Naive thymus-derived CD4-positive, alpha-beta T cell (primary cell): ENCODE data around the gene RBFOX2. TPM values are rescaled to one million over a fixed set of nuclear protein-coding genes. Genes with fewer than 3 reads are reported as not detected.

Experiments
- ATAC-seq: fragments of 150-1000 bp; cut with Tn5 transposase; 2 replicates; pipeline ENCODE4 v1.10.0; 2021; ENCODE audit warnings: mild to moderate bottlenecking, moderate library complexity
- CTCF ChIA-PET: fragments of 350-600 bp; sonication (Branson Sonifier 250); formaldehyde crosslinking; loops from one replicate; lab custom pipeline; 2021; ENCODE audit warnings: antibody characterized with exemption; lab: Charles Lee
- POLR2A ChIA-PET: fragments of 350-600 bp; sonication (Branson Sonifier 250); formaldehyde crosslinking; loops from one replicate; lab custom pipeline; 2021; ENCODE audit warnings: antibody characterized with exemption, inconsistent platforms; lab: Charles Lee
- DNase-seq, 9 donors: peaks; one replicate each; pipeline versions ENCODE4 v3.0.0 to v3.0.0-alpha.2; 2020 to 2022; ENCODE audit warnings: mixed read lengths in 1 of 9
- H3K27ac ChIP-seq: one replicate; pipeline ENCODE4 v1.7.0; 2013; ENCODE audit warnings: mild to moderate bottlenecking, low read depth, low read length, moderate library complexity
- H3K27me3 ChIP-seq, 2 donors: one replicate each; pipeline ENCODE4 v1.7.0; 2013; ENCODE audit warnings: low read length in 2 of 2, mild to moderate bottlenecking in 2 of 2, moderate library complexity in 2 of 2; ENCODE audit not compliant: control insufficient read depth in 2 of 2, insufficient read depth in 2 of 2
- H3K36me3 ChIP-seq, 3 experiments: 1 replicate in 2 of 3; 2 replicates in 1 of 3; pipeline ENCODE4 v1.7.0; 2013; ENCODE audit warnings: low read length in 3 of 3, mild to moderate bottlenecking in 3 of 3, moderate library complexity in 1 of 3; ENCODE audit not compliant: insufficient read depth in 3 of 3, control insufficient read depth in 2 of 3
- H3K4me1 ChIP-seq, 2 donors: one replicate each; pipeline ENCODE4 v1.7.0; 2013; ENCODE audit warnings: low read length in 2 of 2, mild to moderate bottlenecking in 2 of 2, moderate library complexity in 1 of 2; ENCODE audit not compliant: control insufficient read depth in 2 of 2, insufficient read depth in 2 of 2
- H3K4me3 ChIP-seq: 2 replicates; pipeline ENCODE4 v1.7.0; 2013; ENCODE audit warnings: mild to moderate bottlenecking, low read length
- H3K9me3 ChIP-seq, 3 experiments: 1 replicate in 2 of 3; 2 replicates in 1 of 3; pipeline ENCODE4 v1.7.0; 2013; ENCODE audit warnings: low read length in 3 of 3; ENCODE audit not compliant: control insufficient read depth in 2 of 3
- H3K27ac Mint-ChIP-seq, 9 donors: one replicate each; pipeline ENCODE4 v1.8.0; 2020 to 2022; ENCODE audit warnings: mixed read lengths in 9 of 9, mild to moderate bottlenecking in 8 of 9, moderate library complexity in 5 of 9, inconsistent platforms in 2 of 9
- H3K27me3 Mint-ChIP-seq, 5 donors: one replicate each; pipeline ENCODE4 v1.8.0; 2021 to 2022; ENCODE audit warnings: mixed read lengths in 5 of 5, mild to moderate bottlenecking in 1 of 5
- H3K36me3 Mint-ChIP-seq, 5 donors: one replicate each; pipeline ENCODE4 v1.8.0; 2020 to 2022; ENCODE audit warnings: mixed read lengths in 5 of 5, mild to moderate bottlenecking in 3 of 5, inconsistent platforms in 1 of 5
- H3K4me1 Mint-ChIP-seq, 7 donors: one replicate each; pipeline ENCODE4 v1.8.0; 2020 to 2022; ENCODE audit warnings: mixed read lengths in 7 of 7, mild to moderate bottlenecking in 3 of 7, inconsistent platforms in 1 of 7
- H3K4me3 Mint-ChIP-seq, 10 donors: one replicate each; pipeline ENCODE4 v1.8.0; 2020 to 2022; ENCODE audit warnings: mild to moderate bottlenecking in 10 of 10, mixed read lengths in 10 of 10, moderate library complexity in 6 of 10, inconsistent platforms in 2 of 10
- H3K9me3 Mint-ChIP-seq, 11 donors: one replicate each; pipeline ENCODE4 v1.8.0; 2020 to 2022; ENCODE audit warnings: mixed read lengths in 11 of 11, mild to moderate bottlenecking in 4 of 11, inconsistent platforms in 1 of 11, moderate library complexity in 1 of 11
- intact Hi-C, 2 donors: fragments of 100-400 bp; cut with micrococcal nuclease; formaldehyde crosslinking; loops; one replicate each; pipeline ENCODE4 v1.15.1; 2023
- polyA plus RNA-seq, 2 donors: library from polyadenylated mRNA; unstranded; fragments of 300-500 nt; fragmentation: Illumina TruSeq; gene quantifications; one replicate each; pipeline ENCODE4 v1.2.3, GENCODE V29; 2021
- total RNA-seq, 6 experiments: library from RNA in 5 of 6; stranded (reverse) in 5 of 6; gene quantifications; 1 replicate in 5 of 6; 2 replicates in 1 of 6; pipeline ENCODE4 v1.2.3 and lab custom pipeline; 2021 to 2026

The RBFOX2 gene
- total and polyA plus RNA-seq, 7 experiments from 2014 or later: 0.39 to 1.7 (median 1.1) TPM

DNA sequence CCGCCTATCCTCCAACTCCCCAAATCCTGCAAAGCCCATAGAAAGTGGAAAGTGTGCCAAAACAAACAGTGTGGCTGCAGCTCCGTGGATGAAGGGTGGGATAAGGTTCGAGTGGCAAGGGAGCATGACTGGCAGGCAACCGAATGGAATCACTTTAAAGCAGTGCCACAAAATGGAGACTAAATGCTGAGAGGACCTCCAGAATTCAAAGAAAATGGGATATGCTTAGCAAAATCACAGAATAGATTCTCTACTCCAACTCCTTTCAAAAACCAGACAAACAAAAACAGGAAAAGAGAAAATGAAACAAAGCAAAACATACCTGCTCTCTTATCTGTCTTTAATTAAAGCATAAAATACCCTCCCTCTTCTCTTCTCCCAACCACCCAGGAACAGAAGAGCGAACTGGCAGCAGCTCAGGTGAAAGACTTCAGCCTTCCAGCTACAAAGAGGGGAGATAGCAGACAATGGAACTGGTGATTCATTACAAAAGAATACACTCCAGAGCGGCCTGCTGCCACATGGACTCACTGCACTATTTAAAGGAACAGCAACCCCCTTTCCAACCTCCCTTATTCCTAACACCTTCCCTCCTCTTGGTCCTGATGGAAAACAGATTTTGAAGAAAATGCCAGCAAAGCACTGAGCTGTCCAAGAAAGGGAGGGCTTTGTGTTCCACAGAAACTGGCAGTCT lies 192.5 kb downstream of the RBFOX2 start:
- H3K9me3 Mint-ChIP-seq: no peaks in the 10 kb centered on the region
- no peak overlapping the region for H3K27ac Mint-ChIP-seq
- intact Hi-C loops: no loop called here
- Histone ChIP-seq H3K9me3 (no peaks in the 10 kb centered on the region), H3K27ac (no peak overlapping the region), H3K36me3 (no peaks in the 10 kb centered on the region), H3K4me3 (no peak overlapping the region), H3K27me3 (no peaks in the 10 kb centered on the region), H3K4me1 (peaks cover 0 to 4% of the 10 kb centered on the region in 2 donors)
- peaks cover 0 to 8% (median 7%) of the 10 kb centered on the region in 7 donors for H3K4me1 Mint-ChIP-seq
- ChIA-PET POLR2A (no interaction called here), CTCF (no interaction called here)
- peaks cover 7 to 39% (median 31%) of the 10 kb centered on the region in 5 donors for H3K27me3 Mint-ChIP-seq
- no peaks in the 10 kb centered on the region for H3K36me3 Mint-ChIP-seq
- DNase-seq (no peak), ATAC-seq (no peak)
- no peak overlapping the region for H3K4me3 Mint-ChIP-seq

DNA sequence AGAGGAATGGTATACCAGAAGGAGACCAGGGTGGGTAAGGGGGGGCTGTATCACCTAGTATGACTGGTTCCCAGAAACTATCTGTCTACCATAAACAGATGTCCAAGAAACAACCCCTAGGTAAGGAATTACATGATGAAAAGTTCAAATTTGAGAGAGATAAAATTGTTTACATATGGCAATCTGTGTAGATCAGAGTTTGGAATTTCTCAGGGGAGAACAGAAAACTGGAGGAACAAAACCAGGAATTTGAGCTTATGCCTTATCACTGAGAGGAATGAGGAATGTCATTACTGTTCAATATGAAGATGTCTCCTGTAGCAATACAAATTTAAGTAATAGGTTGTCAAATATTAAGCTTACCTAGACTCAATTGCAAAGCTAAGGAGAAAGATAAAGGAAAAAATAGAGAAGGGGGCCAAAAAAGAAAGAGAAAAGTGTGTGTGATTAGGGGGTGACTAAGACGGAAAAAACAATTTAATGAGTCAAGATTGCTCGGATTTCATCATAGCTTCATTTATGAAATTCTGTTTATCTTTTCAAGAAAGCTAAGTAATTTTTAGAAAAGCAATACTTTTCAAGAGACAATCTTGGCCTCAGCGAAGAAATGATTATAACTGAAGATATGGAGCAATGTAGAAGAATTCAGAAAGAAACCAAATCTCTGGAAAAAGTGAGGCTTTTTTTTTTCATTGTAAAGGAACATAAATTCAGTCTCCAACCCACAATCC lies 193.2 kb downstream of the RBFOX2 start:
- DNase-seq (no peak), ATAC-seq (no peak)
- H3K9me3 Mint-ChIP-seq: no peaks in the 10 kb centered on the region
- ChIA-PET POLR2A (no interaction called here), CTCF (no interaction called here)
- no peak overlapping the region for H3K27ac ChIP-seq
- H3K4me3 Mint-ChIP-seq: no peak overlapping the region
- H3K4me1 Mint-ChIP-seq: peaks cover 0 to 8% (median 7%) of the 10 kb centered on the region in 7 donors
- intact Hi-C loops: no loop called here
- H3K4me3 ChIP-seq: no peak overlapping the region
- H3K36me3 ChIP-seq: no peaks in the 10 kb centered on the region
- H3K9me3 ChIP-seq: no peaks in the 10 kb centered on the region
- H3K27ac Mint-ChIP-seq: no peak overlapping the region
- peaks cover 0 to 4% of the 10 kb centered on the region in 2 donors for H3K4me1 ChIP-seq
- no peaks in the 10 kb centered on the region for H3K36me3 Mint-ChIP-seq
- peaks cover 7 to 38% (median 31%) of the 10 kb centered on the region in 5 donors for H3K27me3 Mint-ChIP-seq
- H3K27me3 ChIP-seq: no peaks in the 10 kb centered on the region

DNA sequence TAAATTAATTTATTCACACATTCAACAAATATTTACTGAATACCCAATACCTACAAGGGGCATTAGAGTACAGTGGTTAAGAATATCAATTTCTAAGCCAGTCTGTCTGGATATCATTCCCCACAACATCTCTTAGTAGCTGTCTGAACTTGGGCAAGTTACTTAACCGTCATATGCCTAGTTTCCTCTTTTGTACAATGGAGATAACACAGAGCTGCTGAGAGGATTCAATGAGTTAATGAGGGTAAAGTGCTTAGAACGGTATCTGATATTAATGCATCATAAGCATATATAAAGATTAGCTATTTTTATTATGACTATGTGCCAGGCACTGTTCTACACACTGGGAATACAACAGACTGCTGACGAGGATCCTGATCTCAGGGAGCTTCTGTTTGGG lies 194.6 kb downstream of the RBFOX2 start:
- Mint-ChIP-seq H3K4me3 (no peak overlapping the region), H3K27me3 (peaks cover 4 to 24% (median 18%) of the 10 kb centered on the region in 5 donors), H3K9me3 (no peaks in the 10 kb centered on the region), H3K36me3 (no peaks in the 10 kb centered on the region), H3K27ac (no peak overlapping the region), H3K4me1 (peaks cover 0 to 5% (median 0%) of the 10 kb centered on the region in 7 donors)
- intact Hi-C loops: no loop called here
- CTCF ChIA-PET: interaction anchor here (0.6 kb wide), 1 partner anchor 236 kb away, joined by 3 read pairs; no protein-coding TSS in a partner anchor
- no peak for DNase-seq
- ATAC-seq: no peak
- Histone ChIP-seq H3K36me3 (no peaks in the 10 kb centered on the region), H3K4me1 (no peaks in the 10 kb centered on the region), H3K27ac (no peak overlapping the region), H3K27me3 (no peaks in the 10 kb centered on the region), H3K4me3 (no peak overlapping the region), H3K9me3 (no peaks in the 10 kb centered on the region)
- POLR2A ChIA-PET: no interaction called here

DNA sequence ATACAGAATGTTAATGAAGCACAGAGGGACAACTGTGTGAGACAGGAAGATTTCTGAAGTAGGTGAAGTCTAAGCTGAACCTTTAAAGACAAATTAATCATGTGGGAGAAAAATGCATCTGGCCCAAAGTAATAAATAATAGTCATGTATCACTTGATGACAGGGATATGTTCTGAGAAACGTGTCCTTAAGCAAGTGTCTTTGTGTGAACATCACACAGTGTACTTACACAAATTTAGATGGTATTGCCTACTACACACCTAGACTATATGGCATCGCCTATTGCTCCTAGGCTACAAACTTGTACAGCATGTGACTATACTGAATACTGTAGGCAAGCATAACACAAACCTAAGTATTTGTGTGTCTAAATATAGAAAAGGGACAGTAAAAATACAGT lies 198.3 kb downstream of the RBFOX2 start:
- H3K4me1 Mint-ChIP-seq: peaks cover 0 to 2% (median 0%) of the 10 kb centered on the region in 7 donors
- H3K4me3 ChIP-seq: no peak overlapping the region
- ChIA-PET POLR2A (interaction anchor here (0.6 kb wide), 1 partner anchor 11 kb away, joined by 3 read pairs; no protein-coding TSS in a partner anchor), CTCF (no interaction called here)
- H3K36me3 ChIP-seq: no peaks in the 10 kb centered on the region
- intact Hi-C loops: no loop called here
- no peaks in the 10 kb centered on the region for H3K4me1 ChIP-seq
- H3K36me3 Mint-ChIP-seq: peaks cover 0 to 5% (median 0%) of the 10 kb centered on the region in 5 donors
- no peaks in the 10 kb centered on the region for H3K27me3 ChIP-seq
- H3K27ac ChIP-seq: no peak overlapping the region
- no peaks in the 10 kb centered on the region for H3K9me3 ChIP-seq
- no peak for DNase-seq
- H3K4me3 Mint-ChIP-seq: no peak overlapping the region
- peaks cover 0 to 17% (median 10%) of the 10 kb centered on the region in 5 donors for H3K27me3 Mint-ChIP-seq
- H3K9me3 Mint-ChIP-seq: no peaks in the 10 kb centered on the region
- H3K27ac Mint-ChIP-seq: no peak overlapping the region
- no peak for ATAC-seq

DNA sequence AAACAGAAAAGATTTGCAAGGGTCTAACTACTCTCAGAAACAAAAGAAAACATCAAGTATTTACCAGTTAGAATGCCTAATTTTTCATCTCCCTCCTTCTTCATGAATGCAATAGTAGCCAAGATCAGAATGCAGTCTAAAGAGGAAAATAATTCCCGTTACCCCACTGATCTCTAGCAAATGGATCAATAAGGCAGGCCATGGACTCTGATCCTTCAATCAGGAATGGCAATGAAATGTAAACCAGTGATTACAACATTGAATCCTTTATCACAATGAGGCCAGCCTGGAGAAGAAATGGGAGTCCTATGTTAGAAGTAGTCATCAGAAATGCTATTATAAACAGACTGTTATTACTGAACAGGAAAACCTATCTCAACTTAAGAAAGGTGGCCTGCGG lies 204.4 kb downstream of the RBFOX2 start:
- Histone ChIP-seq H3K9me3 (no peaks in the 10 kb centered on the region), H3K27me3 (no peaks in the 10 kb centered on the region), H3K36me3 (no peaks in the 10 kb centered on the region), H3K4me3 (no peak overlapping the region), H3K4me1 (no peaks in the 10 kb centered on the region), H3K27ac (no peak overlapping the region)
- peaks cover 0 to 1% (median 0%) of the 10 kb centered on the region in 11 donors for H3K9me3 Mint-ChIP-seq
- H3K4me1 Mint-ChIP-seq: peaks cover 0 to 7% (median 0%) of the 10 kb centered on the region in 7 donors
- H3K27me3 Mint-ChIP-seq: peaks cover 0 to 16% (median 0%) of the 10 kb centered on the region in 5 donors
- ChIA-PET POLR2A (no interaction called here), CTCF (no interaction called here)
- intact Hi-C loops: no loop called here
- no peak overlapping the region for H3K27ac Mint-ChIP-seq
- DNase-seq (no peak), ATAC-seq (no peak)
- H3K36me3 Mint-ChIP-seq: peaks cover 0 to 5% (median 0%) of the 10 kb centered on the region in 5 donors
- no peak overlapping the region for H3K4me3 Mint-ChIP-seq

DNA sequence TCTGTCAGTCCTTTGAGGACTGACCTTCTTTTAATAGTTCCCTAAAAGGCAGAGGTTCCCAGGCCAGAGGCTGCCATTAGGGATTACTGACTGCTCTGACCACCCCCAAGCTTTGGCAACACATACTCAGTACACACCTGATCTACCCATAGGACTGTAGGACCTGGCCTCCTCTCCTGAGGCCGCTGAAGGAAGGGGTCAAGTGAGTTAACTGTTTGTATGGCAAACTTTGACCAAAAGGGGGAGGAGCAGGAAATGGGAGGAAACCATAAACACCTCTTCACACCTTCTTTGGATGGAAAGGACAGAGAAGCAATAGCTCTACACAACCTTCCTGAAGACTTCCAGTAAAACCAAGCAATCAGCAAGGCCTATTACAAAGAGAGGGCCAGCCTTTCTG lies 207.0 kb downstream of the RBFOX2 start:
- CTCF ChIA-PET: no interaction called here
- peaks cover 0 to 3% (median 0%) of the 10 kb centered on the region in 5 donors for H3K36me3 Mint-ChIP-seq
- no peak for ATAC-seq

More for the DNA sequence above, 207.0 kb downstream of the RBFOX2 start:
- no peak overlapping the region for H3K27ac Mint-ChIP-seq
- no peak overlapping the region for H3K4me3 Mint-ChIP-seq
- peaks cover 0 to 1% (median 0%) of the 10 kb centered on the region in 11 donors for H3K9me3 Mint-ChIP-seq
- no peaks in the 10 kb centered on the region for H3K36me3 ChIP-seq
- DNase-seq: no peak
- peaks cover 0 to 7% (median 0%) of the 10 kb centered on the region in 7 donors for H3K4me1 Mint-ChIP-seq
- H3K4me1 ChIP-seq: no peaks in the 10 kb centered on the region
- H3K9me3 ChIP-seq: no peaks in the 10 kb centered on the region
- no peak overlapping the region for H3K4me3 ChIP-seq
- POLR2A ChIA-PET: no interaction called here
- no peaks in the 10 kb centered on the region for H3K27me3 ChIP-seq
- no peak overlapping the region for H3K27ac ChIP-seq
- H3K27me3 Mint-ChIP-seq: peaks cover 0 to 13% (median 0%) of the 10 kb centered on the region in 5 donors
- intact Hi-C loops: no loop called here
